ENCODE data around the gene TMPRSS3.

DNA sequence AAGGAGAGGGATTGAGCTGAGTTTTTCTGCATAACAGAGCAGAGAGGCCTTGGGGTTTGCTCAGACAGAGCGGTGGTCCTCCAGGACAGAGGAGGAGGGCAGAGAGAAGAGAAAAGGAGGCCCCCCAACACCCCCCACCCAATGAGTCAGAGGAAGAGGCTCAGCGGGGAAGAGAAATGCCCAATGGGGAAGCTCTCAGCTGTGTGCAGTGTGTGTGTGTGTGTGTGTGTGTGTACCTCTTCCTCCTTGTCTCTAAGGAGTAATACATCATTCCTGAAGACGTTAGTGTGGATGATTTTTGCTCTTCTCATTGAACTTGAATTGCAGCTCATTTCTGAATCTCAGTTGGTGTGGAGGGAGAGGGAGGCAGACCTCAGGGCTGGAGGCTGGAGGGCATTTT lies 8.7 kb downstream of the TMPRSS3 start:
- TF ChIP-seq, protein P1, sequence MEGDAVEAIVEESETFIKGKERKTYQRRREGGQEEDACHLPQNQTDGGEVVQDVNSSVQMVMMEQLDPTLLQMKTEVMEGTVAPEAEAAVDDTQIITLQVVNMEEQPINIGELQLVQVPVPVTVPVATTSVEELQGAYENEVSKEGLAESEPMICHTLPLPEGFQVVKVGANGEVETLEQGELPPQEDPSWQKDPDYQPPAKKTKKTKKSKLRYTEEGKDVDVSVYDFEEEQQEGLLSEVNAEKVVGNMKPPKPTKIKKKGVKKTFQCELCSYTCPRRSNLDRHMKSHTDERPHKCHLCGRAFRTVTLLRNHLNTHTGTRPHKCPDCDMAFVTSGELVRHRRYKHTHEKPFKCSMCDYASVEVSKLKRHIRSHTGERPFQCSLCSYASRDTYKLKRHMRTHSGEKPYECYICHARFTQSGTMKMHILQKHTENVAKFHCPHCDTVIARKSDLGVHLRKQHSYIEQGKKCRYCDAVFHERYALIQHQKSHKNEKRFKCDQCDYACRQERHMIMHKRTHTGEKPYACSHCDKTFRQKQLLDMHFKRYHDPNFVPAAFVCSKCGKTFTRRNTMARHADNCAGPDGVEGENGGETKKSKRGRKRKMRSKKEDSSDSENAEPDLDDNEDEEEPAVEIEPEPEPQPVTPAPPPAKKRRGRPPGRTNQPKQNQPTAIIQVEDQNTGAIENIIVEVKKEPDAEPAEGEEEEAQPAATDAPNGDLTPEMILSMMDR (IDR thresholded peaks at IDR 0.05): no peak
- no peak for TF ChIP-seq POLR2A (IDR thresholded peaks at IDR 0.05)
